IMR-90 (cell line): ENCODE data around the gene CIZ1. TPM values are rescaled to one million over a fixed set of nuclear protein-coding genes. Genes with fewer than 3 reads are reported as not detected.

Experiments
- ATAC-seq: fragments of 200-7000 bp; cut with Tn5 transposase; 2 replicates; pipeline ENCODE4 v1.9.1; 2020; ENCODE audit warnings: low read depth, mild to moderate bottlenecking, moderate library complexity
- BruUV-seq: library from RNA; stranded (reverse); fragments of 400-500 nt; replicated peaks from 2 replicates; lab custom pipeline; 2021; lab: Mats Ljungman, UMichigan
- CTCF ChIA-PET: fragments of 300-600 bp; formaldehyde crosslinking; extraction: SDS; loops from one replicate; lab custom pipeline; 2021; ENCODE audit warnings: antibody characterized with exemption; lab: Yijun Ruan, JAX
- POLR2A ChIA-PET: fragments of 300-600 bp; sonication (Branson Sonifier 250); formaldehyde crosslinking; loops from one replicate; lab custom pipeline; 2022; ENCODE audit warnings: antibody characterized with exemption; ENCODE audit not compliant: unreplicated experiment; lab: Charles Lee
- DNase-seq: peaks from one replicate; pipeline ENCODE4 v3.0.0; 2013
- H2AFZ ChIP-seq: replicated peaks from 2 replicates; pipeline ENCODE3; 2013; ENCODE audit warnings: low read length, mild to moderate bottlenecking; ENCODE audit not compliant: poor library complexity
- H2AK5ac ChIP-seq: 2 replicates; pipeline ENCODE4 v1.6.1; 2013; ENCODE audit warnings: low read depth, low read length, inconsistent platforms
- H2AK9ac ChIP-seq: replicated peaks from 2 replicates; pipeline ENCODE3; 2013; ENCODE audit warnings: mild to moderate bottlenecking, low read depth, low read length, moderate library complexity; ENCODE audit not compliant: poor library complexity
- H2BK120ac ChIP-seq: 2 replicates; pipeline ENCODE4 v1.6.1; 2013; ENCODE audit warnings: low read depth, low read length, inconsistent platforms
- H2BK15ac ChIP-seq: 3 replicates; pipeline ENCODE4 v1.6.1; 2013; ENCODE audit warnings: low read depth, low read length, inconsistent platforms
- H2BK20ac ChIP-seq: 2 replicates; pipeline ENCODE4 v1.6.1; 2013; ENCODE audit warnings: low read depth, mild to moderate bottlenecking, inconsistent platforms, low read length, moderate library complexity
- H2BK5ac ChIP-seq: 2 replicates; pipeline ENCODE4 v1.6.1; 2013; ENCODE audit warnings: mild to moderate bottlenecking, low read depth, low read length, inconsistent platforms; ENCODE audit not compliant: poor library complexity, severe bottlenecking
- H3K14ac ChIP-seq: replicated peaks from 2 replicates; pipeline ENCODE4 v1.6.1; 2013; ENCODE audit warnings: low read depth, low read length, inconsistent platforms
- H3K18ac ChIP-seq: 2 replicates; pipeline ENCODE4 v1.6.1; 2013; ENCODE audit warnings: low read depth, low read length, control low read depth
- H3K23ac ChIP-seq: 2 replicates; pipeline ENCODE4 v1.6.1; 2013; ENCODE audit warnings: low read depth, low read length, inconsistent platforms
- H3K27ac ChIP-seq: 2 replicates; pipeline ENCODE4 v1.5.1; 2013; ENCODE audit warnings: mild to moderate bottlenecking, control low read depth, low read length; ENCODE audit not compliant: insufficient read depth
- H3K27me3 ChIP-seq: 2 replicates; pipeline ENCODE4 v1.6.1; 2013; ENCODE audit warnings: low read length; ENCODE audit not compliant: control insufficient read depth, insufficient read depth
- H3K36me3 ChIP-seq: 2 replicates; pipeline ENCODE4 v1.6.1; 2013; ENCODE audit warnings: low read length, mixed read lengths; ENCODE audit not compliant: control insufficient read depth, insufficient read depth
- H3K4ac ChIP-seq: 2 replicates; pipeline ENCODE4 v1.6.1; 2013; ENCODE audit warnings: low read depth, low read length, inconsistent platforms
- H3K4me1 ChIP-seq: 2 replicates; pipeline ENCODE4 v1.6.1; 2013; ENCODE audit warnings: low read length, mixed read lengths; ENCODE audit not compliant: control insufficient read depth, insufficient read depth
- H3K4me2 ChIP-seq: 2 replicates; pipeline ENCODE4 v1.6.1; 2013; ENCODE audit warnings: low read depth, mild to moderate bottlenecking, control low read depth, low read length, moderate library complexity
- H3K4me3 ChIP-seq: 2 replicates; pipeline ENCODE4 v1.5.1; 2013; ENCODE audit warnings: low read depth, mild to moderate bottlenecking, control low read depth, low read length, moderate library complexity; ENCODE audit not compliant: insufficient read depth
- H3K56ac ChIP-seq: 2 replicates; pipeline ENCODE4 v1.6.1; 2013; ENCODE audit warnings: low read length, inconsistent platforms; ENCODE audit not compliant: insufficient read depth; ENCODE audit errors: extremely low read depth
- H3K79me1 ChIP-seq, 2 experiments: 2 replicates each; pipeline ENCODE4 v1.6.1; 2013; ENCODE audit warnings: low read length in 2 of 2, inconsistent platforms in 1 of 2, low read depth in 1 of 2
- H3K9ac ChIP-seq: 2 replicates; pipeline ENCODE4 v1.6.1; 2013; ENCODE audit warnings: low read depth, low read length, control low read depth
- H3K9me1 ChIP-seq: 2 replicates; pipeline ENCODE4 v1.6.1; 2013; ENCODE audit warnings: low read length, inconsistent platforms; ENCODE audit not compliant: insufficient read depth
- H3K9me3 ChIP-seq: 2 replicates; pipeline ENCODE4 v1.6.1; 2013; ENCODE audit warnings: low read length; ENCODE audit not compliant: control insufficient read depth, insufficient read depth
- H4K20me1 ChIP-seq: 2 replicates; pipeline ENCODE4 v1.6.1; 2013; ENCODE audit warnings: low read length, inconsistent platforms; ENCODE audit not compliant: insufficient read depth
- H4K5ac ChIP-seq: 2 replicates; pipeline ENCODE4 v1.6.1; 2013; ENCODE audit warnings: mild to moderate bottlenecking, low read depth, low read length, control low read depth
- H4K8ac ChIP-seq, 2 experiments: 2 replicates each; pipeline ENCODE4 v1.6.1; 2013; ENCODE audit warnings: low read depth in 2 of 2, low read length in 2 of 2, control low read depth in 1 of 2, inconsistent platforms in 1 of 2
- H4K91ac ChIP-seq: 2 replicates; pipeline ENCODE4 v1.6.1; 2013; ENCODE audit warnings: low read depth, low read length, inconsistent platforms; ENCODE audit not compliant: insufficient read depth
- FOS ChIP-seq: fragments of 150-350 bp; IDR thresholded peaks from 2 replicates; pipeline ENCODE4 v1.6.1; 2016; ENCODE audit warnings: low read depth, low read length
- SMC3 ChIP-seq: fragments of 150-350 bp; IDR thresholded peaks from 2 replicates; pipeline ENCODE4 v1.6.1; 2016; ENCODE audit warnings: low read depth, mild to moderate bottlenecking, antibody characterized with exemption, low read length, moderate library complexity
- WGBS, 2 experiments: methylation state at CpG; one replicate each; pipeline versions ENCODE4 v1.1.5 to v1.1.7; 2013; ENCODE audit warnings: missing lambda C conversion rate in 2 of 2; ENCODE audit not compliant: insufficient read length in 1 of 2; ENCODE audit errors: extremely low coverage in 2 of 2; 5-methylcytosine and 5-hydroxymethylcytosine counted together
- dilution Hi-C: fragments of 300-500 bp; cut with HindIII; formaldehyde crosslinking; loops from one replicate; pipeline ENCODE4 v1.14.3; 2018; ENCODE audit warnings: low sequenced_read_pairs; ENCODE audit not compliant: unreplicated experiment
- in situ Hi-C: fragments of 300-500 bp; cut with MboI; formaldehyde crosslinking; loops from 3 replicates; pipeline ENCODE4 v1.14.3; 2019; ENCODE audit warnings: low sequenced_read_pairs, inconsistent platforms, mixed read lengths
- intact Hi-C: fragments of 100-400 bp; cut with micrococcal nuclease; formaldehyde crosslinking; loops from 2 replicates; pipeline ENCODE4 v1.10.0; 2022
- polyA plus RNA-seq, 3 experiments: library from polyadenylated mRNA; depleted of rRNA; stranded (reverse); fragments of >200 nt; gene quantifications; 2 replicates each; pipeline ENCODE4 v1.2.3, GENCODE V29; 2012; ENCODE audit warnings: low replicate concordance in 1 of 3
- total RNA-seq: library from RNA; depleted of rRNA; stranded (reverse); fragments of >200 nt; gene quantifications from 2 replicates; pipeline ENCODE4 v1.2.3, GENCODE V29; 2012

The CIZ1 gene
- total and polyA plus RNA-seq, 2 of the 4 experiments (the other 2 are of a cell fraction): 13.8 to 51.9 TPM

DNA sequence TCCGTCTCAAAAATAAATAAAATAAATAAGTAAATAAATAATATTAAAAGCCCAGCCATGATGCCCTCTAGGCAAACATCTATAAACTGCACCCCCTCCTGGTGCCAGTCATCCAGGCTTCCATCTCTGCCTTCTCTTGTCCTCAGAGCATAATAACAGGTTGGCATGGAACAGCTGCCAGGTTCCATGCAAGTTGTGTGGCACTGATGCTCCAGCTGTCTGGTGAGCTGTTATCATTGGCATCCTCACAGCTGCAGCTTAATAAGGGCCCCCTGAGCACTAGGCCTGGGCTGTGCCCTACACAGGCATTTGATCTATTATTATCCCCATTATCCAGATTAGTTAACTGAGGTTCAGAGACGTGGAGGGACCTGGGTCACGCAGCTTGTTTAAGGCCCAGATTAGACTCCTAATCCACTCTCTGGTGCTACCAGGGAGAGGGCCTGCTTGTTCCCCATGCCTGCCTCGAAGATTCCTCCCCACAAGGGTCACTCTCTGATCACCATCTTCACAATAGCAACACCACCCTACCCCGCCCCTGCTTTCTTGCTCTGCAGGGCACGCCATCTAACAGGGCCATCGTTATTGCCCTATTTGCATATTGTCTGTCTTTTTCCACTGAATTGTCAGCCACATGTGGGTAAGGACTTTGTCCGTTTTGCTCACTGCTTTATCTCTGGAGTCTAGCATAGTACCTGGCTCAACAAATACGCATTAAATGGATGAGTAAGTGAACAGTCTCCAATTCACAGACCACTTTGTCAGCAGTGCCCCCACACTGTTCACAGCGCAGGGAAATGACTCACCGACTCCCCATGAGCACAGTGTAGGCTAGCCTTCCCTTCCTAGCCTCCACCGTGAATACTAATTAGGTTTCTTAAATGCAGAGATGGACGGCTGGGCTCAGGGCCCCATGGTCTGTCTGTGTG lies 10.3 kb upstream of the CIZ1 start:
- Histone ChIP-seq H3K27ac (no peak overlapping the region), H2BK15ac (no peak overlapping the region), H2AK5ac (no peak overlapping the region), H2BK20ac (no peak overlapping the region), H3K18ac (no peak overlapping the region), H3K14ac (no peak overlapping the region), H4K8ac (no peak overlapping the region), H2BK120ac (no peak overlapping the region), H3K4me2 (no peak overlapping the region), H2AFZ (peak overlapping the region; percentile 40), H4K91ac (no peak overlapping the region), H3K56ac (no peak overlapping the region), H2BK5ac (no peak overlapping the region), H2AK9ac (no peak overlapping the region), H3K36me3 (no peaks in the 10 kb centered on the region), H3K4me1 (no peaks in the 10 kb centered on the region; the same call in 1 of the 2 replicates), H3K4ac (no peak overlapping the region), H4K5ac (no peak overlapping the region), H3K9me3 (no peaks in the 10 kb centered on the region), H3K79me1 (peaks cover 0 to 4% of the 10 kb centered on the region in 2 experiments; a peak in 1 of 4 replicates), H3K9ac (no peak overlapping the region), H3K27me3 (no peaks in the 10 kb centered on the region), H3K4me3 (no peak overlapping the region), H3K9me1 (peaks cover 5% of the 10 kb centered on the region; the same call in 1 of the 2 replicates), H4K20me1 (peaks cover 3% of the 10 kb centered on the region; the same call in 1 of the 2 replicates), H3K23ac (no peak overlapping the region)
- 83% methylated on average over 4 of the region's 13 CpGs; no CpG with 5 or more reads in 1 of the 2 experiments for WGBS, 2 experiments
- peak; percentile 53; the same call in 1 of the 2 replicates for TF ChIP-seq FOS
- TF ChIP-seq SMC3: no peak
- in situ Hi-C loops: no loop called here
- DNase-seq (peak; percentile 71), ATAC-seq (no peak)
- CTCF ChIA-PET: interaction anchor here (1.0 to 1.1 kb wide), 2 partner anchors 15 to 18 kb away, joined by 3 to 4 read pairs; no protein-coding TSS in a partner anchor
- no TSS peak for BruUV-seq
- POLR2A ChIA-PET: no interaction called here
- dilution Hi-C loops: no loop called here
- intact Hi-C loops: no loop called here
